IMR-90 (cell line): ENCODE measurements around the gene ARMC9. TPM values are rescaled to one million over a fixed set of nuclear protein-coding genes. Genes with fewer than 3 reads are reported as not detected.

Source experiments
- ATAC-seq: fragments of 200-7000 bp; cut with Tn5 transposase; 2 replicates; pipeline ENCODE4 v1.9.1; 2020; ENCODE audit warnings: low read depth, mild to moderate bottlenecking, moderate library complexity
- BruUV-seq: library from RNA; stranded (reverse); fragments of 400-500 nt; replicated peaks from 2 replicates; lab custom pipeline; 2021; lab: Mats Ljungman, UMichigan
- CTCF ChIA-PET: fragments of 300-600 bp; formaldehyde crosslinking; extraction: SDS; loops from one replicate; lab custom pipeline; 2021; ENCODE audit warnings: antibody characterized with exemption; lab: Yijun Ruan, JAX
- POLR2A ChIA-PET: fragments of 300-600 bp; sonication (Branson Sonifier 250); formaldehyde crosslinking; loops from one replicate; lab custom pipeline; 2022; ENCODE audit warnings: antibody characterized with exemption; ENCODE audit not compliant: unreplicated experiment; lab: Charles Lee
- DNase-seq: peaks from one replicate; pipeline ENCODE4 v3.0.0; 2013
- H2AFZ ChIP-seq: replicated peaks from 2 replicates; pipeline ENCODE3; 2013; ENCODE audit warnings: low read length, mild to moderate bottlenecking; ENCODE audit not compliant: poor library complexity
- H2AK5ac ChIP-seq: 2 replicates; pipeline ENCODE4 v1.6.1; 2013; ENCODE audit warnings: low read depth, low read length, inconsistent platforms
- H2AK9ac ChIP-seq: replicated peaks from 2 replicates; pipeline ENCODE3; 2013; ENCODE audit warnings: mild to moderate bottlenecking, low read depth, low read length, moderate library complexity; ENCODE audit not compliant: poor library complexity
- H2BK120ac ChIP-seq: 2 replicates; pipeline ENCODE4 v1.6.1; 2013; ENCODE audit warnings: low read depth, low read length, inconsistent platforms
- H2BK15ac ChIP-seq: 3 replicates; pipeline ENCODE4 v1.6.1; 2013; ENCODE audit warnings: low read depth, low read length, inconsistent platforms
- H2BK20ac ChIP-seq: 2 replicates; pipeline ENCODE4 v1.6.1; 2013; ENCODE audit warnings: low read depth, mild to moderate bottlenecking, inconsistent platforms, low read length, moderate library complexity
- H2BK5ac ChIP-seq: 2 replicates; pipeline ENCODE4 v1.6.1; 2013; ENCODE audit warnings: mild to moderate bottlenecking, low read depth, low read length, inconsistent platforms; ENCODE audit not compliant: poor library complexity, severe bottlenecking
- H3K14ac ChIP-seq: replicated peaks from 2 replicates; pipeline ENCODE4 v1.6.1; 2013; ENCODE audit warnings: low read depth, low read length, inconsistent platforms
- H3K18ac ChIP-seq: 2 replicates; pipeline ENCODE4 v1.6.1; 2013; ENCODE audit warnings: low read depth, low read length, control low read depth
- H3K23ac ChIP-seq: 2 replicates; pipeline ENCODE4 v1.6.1; 2013; ENCODE audit warnings: low read depth, low read length, inconsistent platforms
- H3K27ac ChIP-seq: 2 replicates; pipeline ENCODE4 v1.5.1; 2013; ENCODE audit warnings: mild to moderate bottlenecking, control low read depth, low read length; ENCODE audit not compliant: insufficient read depth
- H3K27me3 ChIP-seq: 2 replicates; pipeline ENCODE4 v1.6.1; 2013; ENCODE audit warnings: low read length; ENCODE audit not compliant: control insufficient read depth, insufficient read depth
- H3K36me3 ChIP-seq: 2 replicates; pipeline ENCODE4 v1.6.1; 2013; ENCODE audit warnings: low read length, mixed read lengths; ENCODE audit not compliant: control insufficient read depth, insufficient read depth
- H3K4ac ChIP-seq: 2 replicates; pipeline ENCODE4 v1.6.1; 2013; ENCODE audit warnings: low read depth, low read length, inconsistent platforms
- H3K4me1 ChIP-seq: 2 replicates; pipeline ENCODE4 v1.6.1; 2013; ENCODE audit warnings: low read length, mixed read lengths; ENCODE audit not compliant: control insufficient read depth, insufficient read depth
- H3K4me2 ChIP-seq: 2 replicates; pipeline ENCODE4 v1.6.1; 2013; ENCODE audit warnings: low read depth, mild to moderate bottlenecking, control low read depth, low read length, moderate library complexity
- H3K4me3 ChIP-seq: 2 replicates; pipeline ENCODE4 v1.5.1; 2013; ENCODE audit warnings: low read depth, mild to moderate bottlenecking, control low read depth, low read length, moderate library complexity; ENCODE audit not compliant: insufficient read depth
- H3K56ac ChIP-seq: 2 replicates; pipeline ENCODE4 v1.6.1; 2013; ENCODE audit warnings: low read length, inconsistent platforms; ENCODE audit not compliant: insufficient read depth; ENCODE audit errors: extremely low read depth
- H3K79me1 ChIP-seq, 2 experiments: 2 replicates each; pipeline ENCODE4 v1.6.1; 2013; ENCODE audit warnings: low read length in 2 of 2, inconsistent platforms in 1 of 2, low read depth in 1 of 2
- H3K9ac ChIP-seq: 2 replicates; pipeline ENCODE4 v1.6.1; 2013; ENCODE audit warnings: low read depth, low read length, control low read depth
- H3K9me1 ChIP-seq: 2 replicates; pipeline ENCODE4 v1.6.1; 2013; ENCODE audit warnings: low read length, inconsistent platforms; ENCODE audit not compliant: insufficient read depth
- H3K9me3 ChIP-seq: 2 replicates; pipeline ENCODE4 v1.6.1; 2013; ENCODE audit warnings: low read length; ENCODE audit not compliant: control insufficient read depth, insufficient read depth
- H4K20me1 ChIP-seq: 2 replicates; pipeline ENCODE4 v1.6.1; 2013; ENCODE audit warnings: low read length, inconsistent platforms; ENCODE audit not compliant: insufficient read depth
- H4K5ac ChIP-seq: 2 replicates; pipeline ENCODE4 v1.6.1; 2013; ENCODE audit warnings: mild to moderate bottlenecking, low read depth, low read length, control low read depth
- H4K8ac ChIP-seq, 2 experiments: 2 replicates each; pipeline ENCODE4 v1.6.1; 2013; ENCODE audit warnings: low read depth in 2 of 2, low read length in 2 of 2, control low read depth in 1 of 2, inconsistent platforms in 1 of 2
- H4K91ac ChIP-seq: 2 replicates; pipeline ENCODE4 v1.6.1; 2013; ENCODE audit warnings: low read depth, low read length, inconsistent platforms; ENCODE audit not compliant: insufficient read depth
- MAFK ChIP-seq: IDR thresholded peaks from 2 replicates; pipeline ENCODE4 v1.6.1; 2012; ENCODE audit warnings: low read depth, low read length, improper control_type of control experiment
- MAZ ChIP-seq: IDR thresholded peaks from 2 replicates; pipeline ENCODE4 v1.6.1; 2012; ENCODE audit warnings: low read depth, mild to moderate bottlenecking, low read length, improper control_type of control experiment, moderate library complexity, borderline replicate concordance
- RAD21 ChIP-seq: IDR thresholded peaks from 2 replicates; pipeline ENCODE4 v1.6.1; 2012; ENCODE audit warnings: low read length, improper control_type of control experiment
- RCOR1 ChIP-seq: IDR thresholded peaks from 2 replicates; pipeline ENCODE4 v1.6.1; 2012; ENCODE audit warnings: mild to moderate bottlenecking, low read length, improper control_type of control experiment; ENCODE audit not compliant: insufficient replicate concordance
- RFX5 ChIP-seq: IDR thresholded peaks from 2 replicates; pipeline ENCODE4 v1.8.0; 2012; ENCODE audit warnings: low read depth, mild to moderate bottlenecking, low read length, moderate library complexity
- WGBS, 2 experiments: methylation state at CpG; one replicate each; pipeline versions ENCODE4 v1.1.5 to v1.1.7; 2013; ENCODE audit warnings: missing lambda C conversion rate in 2 of 2; ENCODE audit not compliant: insufficient read length in 1 of 2; ENCODE audit errors: extremely low coverage in 2 of 2; 5-methylcytosine and 5-hydroxymethylcytosine counted together
- dilution Hi-C: fragments of 300-500 bp; cut with HindIII; formaldehyde crosslinking; loops from one replicate; pipeline ENCODE4 v1.14.3; 2018; ENCODE audit warnings: low sequenced_read_pairs; ENCODE audit not compliant: unreplicated experiment
- in situ Hi-C: fragments of 300-500 bp; cut with MboI; formaldehyde crosslinking; loops from 3 replicates; pipeline ENCODE4 v1.14.3; 2019; ENCODE audit warnings: low sequenced_read_pairs, inconsistent platforms, mixed read lengths
- intact Hi-C: fragments of 100-400 bp; cut with micrococcal nuclease; formaldehyde crosslinking; loops from 2 replicates; pipeline ENCODE4 v1.10.0; 2022
- polyA plus RNA-seq, 3 experiments: library from polyadenylated mRNA; depleted of rRNA; stranded (reverse); fragments of >200 nt; gene quantifications; 2 replicates each; pipeline ENCODE4 v1.2.3, GENCODE V29; 2012; ENCODE audit warnings: low replicate concordance in 1 of 3
- total RNA-seq: library from RNA; depleted of rRNA; stranded (reverse); fragments of >200 nt; gene quantifications from 2 replicates; pipeline ENCODE4 v1.2.3, GENCODE V29; 2012
- TF ChIP-seq, protein P1 (sequence below): fragments of 150-350 bp; IDR thresholded peaks from 2 replicates; pipeline ENCODE4 v1.6.1; 2017; ENCODE audit warnings: mild to moderate bottlenecking, antibody characterized with exemption, low read length, low read depth
- TF ChIP-seq, protein P2 (sequence below): fragments of 150-350 bp; IDR thresholded peaks from 2 replicates; pipeline ENCODE4 v1.6.1; 2016; ENCODE audit warnings: low read depth, mild to moderate bottlenecking, low read length, moderate library complexity, borderline replicate concordance
- TF ChIP-seq, protein P3 (sequence below): conservative IDR thresholded peaks from 2 replicates; pipeline ENCODE4 v1.5.1; 2012; ENCODE audit warnings: mild to moderate bottlenecking, low read depth, low read length, improper control_type of control experiment

Gene ARMC9
- total and polyA plus RNA-seq, 2 of the 4 experiments (the other 2 are of a cell fraction), result 36.0 to 46.6 TPM

DNA sequence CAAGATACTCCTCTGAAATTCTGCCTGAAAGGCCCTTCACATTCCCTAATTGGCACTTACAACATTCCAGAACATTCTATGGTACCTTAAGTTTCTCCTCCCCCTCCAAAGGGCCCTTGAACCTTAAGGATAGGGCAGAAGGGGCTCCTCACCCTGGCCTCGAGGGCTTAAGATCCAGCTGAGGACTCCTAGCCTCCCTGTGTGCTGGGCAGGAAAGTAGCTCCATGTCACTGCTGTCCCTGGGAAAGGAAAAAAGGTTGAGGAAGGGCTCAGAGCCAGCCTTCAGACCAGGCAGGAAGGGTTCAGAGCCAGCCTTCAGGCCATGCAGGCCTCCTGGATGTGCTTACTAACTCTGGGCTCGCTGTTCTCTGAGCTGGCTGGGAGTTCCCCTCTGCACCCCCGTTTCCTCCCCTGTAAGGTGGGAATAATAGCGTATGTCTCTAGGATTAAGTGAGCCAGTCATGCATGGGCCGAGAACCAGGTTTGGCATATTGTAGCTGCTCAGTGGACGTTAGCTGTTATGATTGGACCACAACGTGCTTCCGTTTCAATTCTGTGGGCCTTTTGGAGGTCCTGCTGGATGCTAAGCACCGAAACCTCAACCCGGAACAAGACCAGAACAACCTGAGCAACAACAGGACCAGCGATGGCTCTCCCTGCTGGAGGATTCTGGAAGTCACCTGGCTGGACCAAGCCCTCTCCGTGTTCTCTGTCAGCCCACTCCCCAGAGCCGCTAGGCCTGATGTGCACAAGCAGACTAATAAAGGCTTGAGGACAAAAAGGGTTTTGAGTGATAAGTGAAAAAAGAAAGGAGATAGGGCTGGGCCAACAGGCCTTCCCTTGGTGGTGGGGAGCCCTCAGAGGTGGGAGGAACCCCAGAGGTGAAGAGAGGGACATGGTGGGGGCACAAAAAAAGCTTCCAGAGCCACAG, 196.0 kb downstream of the ARMC9 start:
- Histone ChIP-seq H2BK5ac (no peak overlapping the region), H3K4me3 (no peak overlapping the region), H3K9me3 (no peaks in the 10 kb centered on the region; the same call in 1 of the 2 replicates), H4K8ac (no peak overlapping the region), H3K4ac (no peak overlapping the region), H3K18ac (no peak overlapping the region), H2AK5ac (no peak overlapping the region), H3K9me1 (no peaks in the 10 kb centered on the region; the same call in 1 of the 2 replicates), H4K5ac (no peak overlapping the region), H4K91ac (no peak overlapping the region), H2AK9ac (no peak overlapping the region), H3K23ac (no peak overlapping the region), H3K56ac (no peak overlapping the region), H3K27ac (no peak overlapping the region), H3K9ac (no peak overlapping the region), H3K27me3 (peaks cover 32% of the 10 kb centered on the region), H2AFZ (no peak overlapping the region), H2BK120ac (no peak overlapping the region), H3K36me3 (no peaks in the 10 kb centered on the region), H3K79me1 (no peaks in the 10 kb centered on the region), H2BK20ac (no peak overlapping the region), H3K14ac (no peak overlapping the region), H3K4me1 (no peaks in the 10 kb centered on the region), H3K4me2 (no peak overlapping the region), H2BK15ac (no peak overlapping the region), H4K20me1 (no peaks in the 10 kb centered on the region; the same call in 1 of the 2 replicates)
- in situ Hi-C loops (no loop called here), intact Hi-C loops (no loop called here), dilution Hi-C loops (no loop called here)
- no peak for ATAC-seq
- ChIA-PET CTCF (no interaction called here), POLR2A (no interaction called here)
- WGBS, 2 experiments, result 100% methylated on average over 2 of the region's 13 CpGs; no CpG with 5 or more reads in 1 of the 2 experiments
- TF ChIP-seq, protein P1, sequence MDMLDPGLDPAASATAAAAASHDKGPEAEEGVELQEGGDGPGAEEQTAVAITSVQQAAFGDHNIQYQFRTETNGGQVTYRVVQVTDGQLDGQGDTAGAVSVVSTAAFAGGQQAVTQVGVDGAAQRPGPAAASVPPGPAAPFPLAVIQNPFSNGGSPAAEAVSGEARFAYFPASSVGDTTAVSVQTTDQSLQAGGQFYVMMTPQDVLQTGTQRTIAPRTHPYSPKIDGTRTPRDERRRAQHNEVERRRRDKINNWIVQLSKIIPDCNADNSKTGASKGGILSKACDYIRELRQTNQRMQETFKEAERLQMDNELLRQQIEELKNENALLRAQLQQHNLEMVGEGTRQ, result no peak
- TF ChIP-seq, protein P2, sequence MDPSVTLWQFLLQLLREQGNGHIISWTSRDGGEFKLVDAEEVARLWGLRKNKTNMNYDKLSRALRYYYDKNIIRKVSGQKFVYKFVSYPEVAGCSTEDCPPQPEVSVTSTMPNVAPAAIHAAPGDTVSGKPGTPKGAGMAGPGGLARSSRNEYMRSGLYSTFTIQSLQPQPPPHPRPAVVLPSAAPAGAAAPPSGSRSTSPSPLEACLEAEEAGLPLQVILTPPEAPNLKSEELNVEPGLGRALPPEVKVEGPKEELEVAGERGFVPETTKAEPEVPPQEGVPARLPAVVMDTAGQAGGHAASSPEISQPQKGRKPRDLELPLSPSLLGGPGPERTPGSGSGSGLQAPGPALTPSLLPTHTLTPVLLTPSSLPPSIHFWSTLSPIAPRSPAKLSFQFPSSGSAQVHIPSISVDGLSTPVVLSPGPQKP, result no peak
- TF ChIP-seq RAD21, result no peak
- TF ChIP-seq MAFK, result no peak
- TF ChIP-seq, protein P3, sequence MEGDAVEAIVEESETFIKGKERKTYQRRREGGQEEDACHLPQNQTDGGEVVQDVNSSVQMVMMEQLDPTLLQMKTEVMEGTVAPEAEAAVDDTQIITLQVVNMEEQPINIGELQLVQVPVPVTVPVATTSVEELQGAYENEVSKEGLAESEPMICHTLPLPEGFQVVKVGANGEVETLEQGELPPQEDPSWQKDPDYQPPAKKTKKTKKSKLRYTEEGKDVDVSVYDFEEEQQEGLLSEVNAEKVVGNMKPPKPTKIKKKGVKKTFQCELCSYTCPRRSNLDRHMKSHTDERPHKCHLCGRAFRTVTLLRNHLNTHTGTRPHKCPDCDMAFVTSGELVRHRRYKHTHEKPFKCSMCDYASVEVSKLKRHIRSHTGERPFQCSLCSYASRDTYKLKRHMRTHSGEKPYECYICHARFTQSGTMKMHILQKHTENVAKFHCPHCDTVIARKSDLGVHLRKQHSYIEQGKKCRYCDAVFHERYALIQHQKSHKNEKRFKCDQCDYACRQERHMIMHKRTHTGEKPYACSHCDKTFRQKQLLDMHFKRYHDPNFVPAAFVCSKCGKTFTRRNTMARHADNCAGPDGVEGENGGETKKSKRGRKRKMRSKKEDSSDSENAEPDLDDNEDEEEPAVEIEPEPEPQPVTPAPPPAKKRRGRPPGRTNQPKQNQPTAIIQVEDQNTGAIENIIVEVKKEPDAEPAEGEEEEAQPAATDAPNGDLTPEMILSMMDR, result no peak
- TF ChIP-seq MAZ, result no peak
- no peak for TF ChIP-seq RCOR1
- no peak for TF ChIP-seq RFX5
- no TSS peak for BruUV-seq
- DNase-seq, result no peak
